Suprapubic skin (tissue), 4 donors: ENCODE data around the gene IRX5. TPM values are rescaled to one million over a fixed set of nuclear protein-coding genes. Genes with fewer than 3 reads are reported as not detected.

Experiments
- DNase-seq, 2 donors: peaks; one replicate each; pipeline ENCODE4 v3.0.0-alpha.2; 2019; ENCODE audit warnings: low spot score in 2 of 2
- H3K27ac ChIP-seq: fragments of 200-600 bp; sonication (generic); one replicate; pipeline ENCODE4 v1.5.1; 2019
- H3K27me3 ChIP-seq: fragments of 200-600 bp; sonication (generic); one replicate; pipeline ENCODE4 v1.5.1; 2019
- H3K36me3 ChIP-seq: fragments of 200-600 bp; sonication (generic); one replicate; pipeline ENCODE4 v1.5.1; 2019
- H3K4me1 ChIP-seq: fragments of 200-600 bp; sonication (generic); one replicate; pipeline ENCODE4 v1.5.1; 2019
- H3K4me3 ChIP-seq: fragments of 200-600 bp; sonication (generic); one replicate; pipeline ENCODE4 v1.5.1; 2019; ENCODE audit warnings: mild to moderate bottlenecking
- H3K9me3 ChIP-seq: fragments of 200-600 bp; sonication (generic); one replicate; pipeline ENCODE4 v1.5.1; 2019
- EP300 ChIP-seq: sonication (generic); formaldehyde crosslinking; IDR thresholded peaks from one replicate; pipeline ENCODE4 v1.6.1; 2017; ENCODE audit warnings: antibody characterized with exemption
- POLR2A ChIP-seq, 2 donors: fragments of 450-650 bp; IDR thresholded peaks; one replicate each; pipeline ENCODE4 v1.6.1; 2017; ENCODE audit warnings: antibody characterized with exemption in 2 of 2, mild to moderate bottlenecking in 2 of 2, moderate library complexity in 2 of 2
- POLR2AphosphoS5 ChIP-seq, 3 donors: sonication (generic); formaldehyde crosslinking; IDR thresholded peaks; one replicate each; pipeline ENCODE4 v1.6.1; 2017; ENCODE audit warnings: antibody characterized with exemption in 3 of 3
- WGBS: methylation state at CpG from one replicate; pipeline ENCODE4 v1.1.5; 2018; 5-methylcytosine and 5-hydroxymethylcytosine counted together
- total RNA-seq, 4 donors: library from RNA; depleted of rRNA; stranded (reverse); fragments of >200 nt; gene quantifications; one replicate each; pipeline ENCODE4 v1.1.0, GENCODE V29; 2016
- TF ChIP-seq, protein P1 (sequence below), 2 donors: fragments of 200-600 bp in 1 of 2; fragments of 450-650 bp in 1 of 2; sonication (generic) in 1 of 2; IDR thresholded peaks; one replicate each; pipeline ENCODE4 v1.5.1; 2016 to 2019; ENCODE audit warnings: antibody characterized with exemption in 2 of 2, mild to moderate bottlenecking in 1 of 2, moderate library complexity in 1 of 2

The IRX5 gene
- total RNA-seq, 4 donors from 2014 or later, result 41.3 to 64.8 (median 51.6) TPM

DNA sequence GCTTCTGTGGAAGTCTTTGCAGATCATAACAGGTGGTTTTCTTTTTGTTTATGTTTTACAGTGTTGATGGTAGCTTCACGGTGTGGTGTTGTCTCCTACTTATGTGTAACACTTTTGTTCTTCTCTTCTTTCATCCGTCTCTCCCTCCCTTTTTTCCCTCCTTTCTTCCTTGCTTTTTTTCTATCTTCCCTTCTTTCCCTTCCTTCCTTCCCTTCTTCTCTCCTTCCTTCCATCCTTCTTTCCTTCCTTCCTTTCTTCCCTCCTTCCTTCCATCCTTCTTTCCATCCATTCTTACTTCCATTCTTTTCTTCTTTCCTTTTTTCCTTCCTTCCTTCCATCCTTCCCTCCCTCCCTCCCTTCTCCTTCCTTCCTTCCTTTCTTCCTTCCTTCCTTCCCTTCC lies 31.4 kb downstream of the IRX5 start:
- no peak for DNase-seq
- no peaks in the 10 kb centered on the region for H3K9me3 ChIP-seq
- 83% methylated on average over 2 of the region's 2 CpGs for WGBS
- H3K4me3 ChIP-seq, result no peak overlapping the region
- TF ChIP-seq POLR2AphosphoS5 (IDR thresholded peaks at IDR 0.05) (no peak), POLR2A (IDR thresholded peaks at IDR 0.05) (no peak), EP300 (no peak)
- TF ChIP-seq, protein P1, sequence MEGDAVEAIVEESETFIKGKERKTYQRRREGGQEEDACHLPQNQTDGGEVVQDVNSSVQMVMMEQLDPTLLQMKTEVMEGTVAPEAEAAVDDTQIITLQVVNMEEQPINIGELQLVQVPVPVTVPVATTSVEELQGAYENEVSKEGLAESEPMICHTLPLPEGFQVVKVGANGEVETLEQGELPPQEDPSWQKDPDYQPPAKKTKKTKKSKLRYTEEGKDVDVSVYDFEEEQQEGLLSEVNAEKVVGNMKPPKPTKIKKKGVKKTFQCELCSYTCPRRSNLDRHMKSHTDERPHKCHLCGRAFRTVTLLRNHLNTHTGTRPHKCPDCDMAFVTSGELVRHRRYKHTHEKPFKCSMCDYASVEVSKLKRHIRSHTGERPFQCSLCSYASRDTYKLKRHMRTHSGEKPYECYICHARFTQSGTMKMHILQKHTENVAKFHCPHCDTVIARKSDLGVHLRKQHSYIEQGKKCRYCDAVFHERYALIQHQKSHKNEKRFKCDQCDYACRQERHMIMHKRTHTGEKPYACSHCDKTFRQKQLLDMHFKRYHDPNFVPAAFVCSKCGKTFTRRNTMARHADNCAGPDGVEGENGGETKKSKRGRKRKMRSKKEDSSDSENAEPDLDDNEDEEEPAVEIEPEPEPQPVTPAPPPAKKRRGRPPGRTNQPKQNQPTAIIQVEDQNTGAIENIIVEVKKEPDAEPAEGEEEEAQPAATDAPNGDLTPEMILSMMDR (IDR thresholded peaks at IDR 0.05), result no peak
- H3K36me3 ChIP-seq, result no peaks in the 10 kb centered on the region
- no peak overlapping the region for H3K27ac ChIP-seq
- H3K4me1 ChIP-seq, result no peaks in the 10 kb centered on the region
- no peaks in the 10 kb centered on the region for H3K27me3 ChIP-seq

DNA sequence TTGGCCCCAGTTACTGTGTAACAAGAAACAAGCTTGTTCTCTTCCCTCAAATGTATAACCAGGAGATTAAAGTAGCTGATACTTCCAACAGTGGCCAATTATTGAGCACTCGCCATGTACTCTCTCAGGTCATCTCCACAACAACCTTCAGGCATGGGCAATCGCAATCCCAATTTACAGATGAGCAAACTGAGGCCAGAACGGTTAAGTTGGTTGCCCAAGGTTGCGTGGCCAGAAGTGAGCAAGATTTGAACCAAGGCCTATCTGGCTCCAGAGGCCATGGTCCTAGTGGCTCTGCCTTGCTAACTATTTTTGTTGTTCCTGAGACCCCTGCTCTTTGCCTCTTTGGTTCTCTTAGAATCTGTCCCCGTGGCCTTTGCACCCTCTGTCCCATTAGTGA lies 33.6 kb downstream of the IRX5 start:
- 97% methylated on average over 5 of the region's 5 CpGs for WGBS
- no peak for TF ChIP-seq EP300
- Histone ChIP-seq H3K4me3 (no peak overlapping the region), H3K9me3 (no peaks in the 10 kb centered on the region), H3K36me3 (no peaks in the 10 kb centered on the region), H3K27ac (no peak overlapping the region), H3K27me3 (no peaks in the 10 kb centered on the region), H3K4me1 (no peaks in the 10 kb centered on the region)
- no peak for DNase-seq

DNA sequence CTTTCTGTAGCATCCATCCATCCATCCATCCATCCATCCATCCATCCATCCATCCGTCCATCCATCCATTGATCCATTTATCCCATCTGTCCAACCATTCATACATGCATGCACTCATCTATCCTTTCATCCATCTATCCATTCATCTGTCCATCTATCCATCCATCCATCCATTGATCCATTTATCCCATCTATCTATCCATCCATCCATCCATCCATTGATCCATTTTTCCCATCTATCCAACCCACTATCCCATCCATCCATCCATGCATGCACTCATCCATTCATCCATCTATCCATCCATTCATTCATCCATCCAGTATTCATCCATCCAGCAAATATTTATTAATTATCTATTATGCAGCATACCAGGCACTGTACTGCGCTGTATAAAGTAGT lies 34.8 kb downstream of the IRX5 start:
- TF ChIP-seq, protein P1 (IDR thresholded peaks at IDR 0.05), result no peak
- TF ChIP-seq EP300 (no peak), POLR2A (IDR thresholded peaks at IDR 0.05) (no peak), POLR2AphosphoS5 (IDR thresholded peaks at IDR 0.05) (no peak)
- no peaks in the 10 kb centered on the region for H3K9me3 ChIP-seq
- no peak overlapping the region for H3K4me3 ChIP-seq
- no peaks in the 10 kb centered on the region for H3K4me1 ChIP-seq
- H3K36me3 ChIP-seq, result no peaks in the 10 kb centered on the region
- WGBS, result 88% methylated on average over 2 of the region's 2 CpGs
- no peaks in the 10 kb centered on the region for H3K27me3 ChIP-seq
- DNase-seq, result no peak
- no peak overlapping the region for H3K27ac ChIP-seq

DNA sequence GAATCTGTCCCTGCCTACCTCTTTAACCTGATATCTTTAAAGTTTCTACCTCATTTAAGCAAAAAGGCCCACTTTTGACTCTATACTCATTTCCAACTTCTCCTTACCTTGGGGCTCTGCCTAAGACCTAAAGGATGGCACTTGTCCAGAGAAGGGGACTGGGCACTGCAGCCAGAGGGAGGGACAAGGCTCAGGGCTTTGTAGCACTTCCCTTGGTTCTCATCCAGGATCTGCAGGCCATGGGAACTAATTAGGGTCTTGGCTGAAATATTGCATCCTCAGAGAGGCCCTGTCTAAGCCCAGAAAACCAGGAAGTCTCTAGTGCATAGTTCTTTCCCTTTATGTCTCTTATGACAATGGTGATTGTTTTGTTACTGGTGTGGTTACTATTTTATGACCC lies 37.3 kb downstream of the IRX5 start:
- TF ChIP-seq POLR2AphosphoS5 (IDR thresholded peaks at IDR 0.05), result no peak
- TF ChIP-seq POLR2A (IDR thresholded peaks at IDR 0.05), result no peak
- TF ChIP-seq EP300, result no peak
- TF ChIP-seq, protein P1 (IDR thresholded peaks at IDR 0.05), result no peak
- Histone ChIP-seq H3K4me1 (no peaks in the 10 kb centered on the region), H3K27me3 (no peaks in the 10 kb centered on the region), H3K27ac (no peak overlapping the region), H3K4me3 (no peak overlapping the region), H3K36me3 (no peaks in the 10 kb centered on the region), H3K9me3 (no peaks in the 10 kb centered on the region)
- DNase-seq, result no peak

DNA sequence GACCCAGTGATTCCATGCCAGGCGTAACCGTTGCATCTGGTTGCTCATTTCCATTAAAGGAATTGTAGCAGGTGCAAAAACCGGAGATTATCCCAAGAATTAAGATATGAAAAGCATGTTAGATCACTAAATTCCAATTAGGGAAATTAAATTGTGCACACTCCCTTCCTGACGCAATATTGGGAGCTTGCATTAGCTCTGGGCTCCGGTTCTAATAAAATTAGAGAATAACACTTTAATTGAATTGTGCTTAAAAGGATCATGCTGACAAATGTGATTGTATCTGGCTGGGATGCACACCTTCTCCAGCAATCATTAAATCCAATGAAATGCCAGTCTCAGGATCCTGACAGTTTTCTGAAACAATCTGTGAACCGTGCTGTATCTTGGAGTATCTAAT lies 38.1 kb downstream of the IRX5 start:
- no peak for DNase-seq
- no peaks in the 10 kb centered on the region for H3K36me3 ChIP-seq
- no peaks in the 10 kb centered on the region for H3K4me1 ChIP-seq
- H3K27me3 ChIP-seq, result no peaks in the 10 kb centered on the region
- no peaks in the 10 kb centered on the region for H3K9me3 ChIP-seq
- no peak overlapping the region for H3K4me3 ChIP-seq
- 77% methylated on average over 6 of the region's 6 CpGs for WGBS
- TF ChIP-seq, protein P1 (IDR thresholded peaks at IDR 0.05), result no peak
- TF ChIP-seq POLR2A (IDR thresholded peaks at IDR 0.05), result no peak
- TF ChIP-seq POLR2AphosphoS5 (IDR thresholded peaks at IDR 0.05), result no peak
- no peak for TF ChIP-seq EP300
- H3K27ac ChIP-seq, result no peak overlapping the region

DNA sequence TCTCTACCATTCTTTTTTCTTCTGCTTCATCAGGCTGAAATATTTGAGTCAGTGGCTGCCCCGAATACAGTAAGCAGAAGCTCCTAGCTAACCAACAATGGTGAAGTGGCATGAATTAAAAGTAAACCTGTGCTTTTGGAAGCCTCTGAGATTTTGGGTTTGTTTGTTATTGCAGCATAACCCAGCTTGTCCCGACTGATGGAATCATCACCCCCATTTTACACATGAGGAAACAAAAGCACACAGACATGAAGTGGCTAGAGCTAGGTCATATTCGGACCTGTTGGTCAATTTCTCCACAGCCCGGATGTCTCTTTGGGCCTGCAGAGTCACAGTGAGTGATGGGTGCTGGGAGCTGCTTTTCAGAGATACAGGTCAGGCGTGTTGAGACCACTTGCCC lies 39.4 kb downstream of the IRX5 start:
- no peak overlapping the region for H3K27ac ChIP-seq
- TF ChIP-seq POLR2A (IDR thresholded peaks at IDR 0.05), result no peak
- no peak for TF ChIP-seq EP300
- no peak for TF ChIP-seq POLR2AphosphoS5 (IDR thresholded peaks at IDR 0.05)
- TF ChIP-seq, protein P1 (IDR thresholded peaks at IDR 0.05), result no peak
- 93% methylated on average over 5 of the region's 5 CpGs for WGBS
- H3K4me3 ChIP-seq, result no peak overlapping the region
- no peak for DNase-seq
- no peaks in the 10 kb centered on the region for H3K4me1 ChIP-seq
- no peaks in the 10 kb centered on the region for H3K36me3 ChIP-seq
- no peaks in the 10 kb centered on the region for H3K27me3 ChIP-seq
- no peaks in the 10 kb centered on the region for H3K9me3 ChIP-seq
